ENCODE data around the gene WDR55.
"Not testable (repeated sequence)": the region's sequence is repeated elsewhere in the genome, so short reads cannot be mapped to it uniquely, and the experiment has no call there.

The WDR55 gene

DNA sequence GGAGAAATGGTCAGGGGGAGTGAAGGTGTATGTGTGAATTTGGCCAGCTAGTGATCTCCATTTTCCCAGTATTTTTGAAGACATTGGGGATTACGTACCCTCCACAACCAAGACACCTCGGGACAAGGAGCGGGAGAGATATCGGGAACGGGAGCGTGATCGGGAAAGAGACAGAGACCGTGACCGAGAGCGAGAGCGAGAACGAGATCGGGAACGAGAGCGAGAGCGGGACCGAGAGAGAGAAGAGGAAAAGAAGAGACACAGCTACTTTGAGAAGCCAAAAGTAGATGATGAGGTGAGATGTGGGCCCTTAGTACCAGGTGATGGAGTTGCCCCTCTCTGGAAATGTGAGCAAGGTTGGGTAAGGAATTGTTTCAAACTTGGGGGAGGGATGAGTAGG is 5.8 kb upstream of the WDR55 start:
- no peak for DNase-seq (ENCODE audit: low spot score)

DNA sequence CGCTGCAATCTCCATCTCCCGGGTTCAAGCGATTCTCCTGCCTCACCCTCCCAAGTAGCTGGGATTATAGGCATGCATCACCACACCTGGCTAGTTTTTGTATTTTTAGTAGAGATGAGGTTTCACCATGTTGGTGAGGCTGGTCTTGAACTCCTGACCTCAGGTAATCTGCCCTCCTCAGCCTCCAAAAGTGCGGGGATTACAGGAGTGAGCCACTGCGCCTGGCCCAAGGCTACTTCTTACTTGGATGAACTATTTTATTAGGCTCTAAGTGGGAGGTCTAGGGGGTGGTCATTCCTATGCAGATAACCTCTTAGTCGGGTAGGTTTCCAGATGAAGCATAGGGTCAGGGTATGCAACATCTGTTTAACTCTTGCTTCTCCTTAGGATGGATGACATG is 4.3 kb upstream of the WDR55 start:
- not testable (repeated sequence) for DNase-seq (ENCODE audit: low spot score)

DNA sequence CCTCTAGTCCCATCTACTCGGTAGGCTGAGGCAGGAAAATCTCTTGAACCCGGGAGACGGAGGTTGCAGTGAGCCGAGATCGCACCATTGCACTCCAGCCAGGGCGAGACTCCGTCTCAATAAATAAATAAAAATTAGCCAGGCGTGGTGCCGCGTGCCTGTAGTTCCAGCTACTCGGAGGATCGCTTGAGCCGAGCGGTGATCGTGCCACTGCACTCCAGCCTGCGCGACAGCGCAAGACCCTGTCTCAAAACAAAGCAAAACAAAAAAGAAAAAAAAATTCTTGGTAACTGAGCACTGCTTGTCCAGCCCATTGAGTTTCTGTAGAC is 710 bp upstream of the WDR55 start:
- DNase-seq (ENCODE audit: low spot score) = no peak

DNA sequence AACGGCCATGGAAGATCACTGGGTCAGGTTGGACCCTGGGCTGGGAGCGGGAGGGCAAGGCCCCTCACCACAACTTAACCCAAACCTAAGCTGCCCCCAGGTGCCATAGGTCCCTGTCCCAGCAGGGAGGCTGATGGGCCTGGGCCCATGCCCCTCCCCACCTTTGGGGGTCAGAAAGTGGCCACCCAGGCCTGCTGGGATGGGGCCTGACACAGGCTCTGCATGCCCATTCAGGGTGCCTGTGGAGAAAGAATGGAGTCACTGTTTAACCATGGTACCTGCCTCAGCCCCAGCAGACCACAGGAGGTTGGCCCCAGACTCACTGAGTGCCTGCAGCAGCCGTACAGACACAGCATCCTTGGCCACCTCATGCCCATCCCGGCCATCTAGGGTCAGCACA is 6.3 kb downstream of the WDR55 start:
- not testable (repeated sequence) for DNase-seq (ENCODE audit: low spot score)

DNA sequence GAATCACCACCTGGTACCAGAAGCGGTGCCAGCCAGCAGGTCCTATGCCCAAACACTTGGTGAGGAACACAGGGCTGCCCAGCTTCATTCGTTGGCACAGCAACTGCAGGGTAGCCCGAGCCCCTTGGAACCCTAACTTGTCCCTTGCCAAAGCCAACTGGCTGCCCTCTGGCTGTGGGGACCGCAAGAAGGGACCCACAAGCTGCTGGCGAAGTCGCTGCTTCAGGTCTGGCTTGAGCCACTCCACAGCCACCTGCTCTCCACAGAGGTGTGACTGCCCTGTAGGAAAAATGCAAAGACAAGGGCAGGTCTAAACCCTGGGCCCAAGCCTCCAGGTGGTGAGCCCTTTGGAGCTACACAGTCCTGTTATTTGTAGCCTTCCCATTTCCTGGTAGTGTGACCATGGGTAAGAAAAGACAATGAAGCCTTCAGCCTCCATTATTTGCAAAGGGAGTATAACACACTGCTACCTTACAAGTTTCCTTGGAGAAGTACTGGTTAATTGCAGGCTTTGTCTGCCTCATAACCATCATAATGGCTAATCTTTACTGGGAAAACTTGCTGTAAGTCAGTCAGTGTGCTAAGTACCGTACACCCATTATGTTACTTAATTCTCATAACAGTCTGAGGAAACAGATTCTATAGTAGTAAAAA is 6.9 kb downstream of the WDR55 start:
- DNase-seq (ENCODE audit: low spot score) = no peak

DNA sequence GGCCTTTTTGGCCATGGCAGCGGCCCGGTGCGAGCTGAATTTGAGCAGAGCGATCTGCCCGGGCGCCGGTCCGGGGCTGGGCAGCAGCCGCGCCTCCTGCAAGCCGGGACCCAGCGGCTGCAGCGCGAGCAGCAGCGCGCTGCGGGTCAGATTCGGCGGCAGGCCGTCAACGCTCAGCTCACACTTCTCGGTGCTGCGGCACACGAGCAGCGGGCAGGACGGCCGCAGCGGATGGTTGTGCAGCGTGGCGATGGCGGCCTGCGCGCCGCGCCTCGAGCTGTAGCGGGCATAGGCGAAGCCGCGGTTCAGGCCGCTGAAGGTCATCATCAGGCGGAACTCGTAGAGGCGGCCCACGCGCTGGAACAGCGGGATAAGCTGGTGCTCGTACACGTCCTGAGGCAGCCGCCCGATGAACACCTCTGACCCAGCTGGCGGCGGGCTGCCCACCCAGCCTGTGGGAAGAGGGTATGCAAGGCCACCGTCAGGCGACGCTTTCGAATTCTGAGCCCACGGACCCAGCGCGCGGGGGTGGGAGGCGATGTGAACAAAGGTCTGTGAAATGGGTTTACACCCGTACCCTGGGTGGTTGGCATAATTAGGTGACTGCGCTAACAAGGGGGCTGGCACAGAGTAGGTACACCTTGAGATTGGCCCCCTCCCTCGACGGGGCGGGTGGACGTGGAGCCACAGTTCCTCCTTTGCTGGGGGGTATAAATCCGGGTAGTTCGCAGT is 7.9 kb downstream of the WDR55 start:
- no peak for DNase-seq (ENCODE audit: low spot score)

DNA sequence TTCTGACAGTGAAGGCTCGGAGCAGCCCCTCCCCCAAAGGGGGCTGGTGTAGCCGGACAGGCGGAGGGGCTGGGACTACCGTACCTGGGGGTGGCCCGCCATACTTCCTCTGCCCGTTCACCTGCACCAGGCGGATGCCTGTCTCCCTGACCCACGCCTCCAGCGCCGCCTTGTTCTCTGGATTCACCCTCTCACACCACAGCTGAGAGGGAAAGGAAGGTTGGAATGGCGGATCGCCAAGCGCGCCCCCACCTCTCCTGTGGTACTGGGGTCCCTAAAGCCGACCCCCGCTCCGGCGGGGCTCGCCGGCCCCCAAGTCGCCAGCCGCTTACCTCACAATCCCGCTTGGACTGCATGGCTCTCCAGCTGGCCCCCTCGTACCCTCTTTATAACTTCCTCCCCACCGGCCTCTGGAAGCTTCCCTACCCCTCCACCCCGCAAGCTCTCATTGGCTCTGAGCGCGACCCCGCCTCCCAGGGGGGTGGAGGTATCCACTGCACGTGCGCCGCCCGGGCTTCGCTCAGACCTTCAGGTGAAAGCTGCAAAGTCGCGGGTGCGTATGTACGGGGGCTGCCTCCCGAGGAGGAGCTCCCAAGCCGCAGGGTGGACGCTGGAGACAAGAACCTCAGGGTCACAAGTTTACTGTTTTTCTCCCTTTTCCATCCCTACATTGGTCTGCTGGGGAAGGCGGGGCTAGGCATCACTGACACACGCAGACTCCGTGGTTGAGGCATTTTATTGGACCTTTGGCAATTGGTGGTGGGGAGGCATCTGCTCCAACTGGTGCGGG is 8.7 kb downstream of the WDR55 start, which contains the start of gene DND1:
DND1 (minus strand) TSS at position 390 of the 790 bp plus-strand sequence; CDS start at position 356, 34 bp downstream.
- no peak for DNase-seq (ENCODE audit: low spot score)

DNA sequence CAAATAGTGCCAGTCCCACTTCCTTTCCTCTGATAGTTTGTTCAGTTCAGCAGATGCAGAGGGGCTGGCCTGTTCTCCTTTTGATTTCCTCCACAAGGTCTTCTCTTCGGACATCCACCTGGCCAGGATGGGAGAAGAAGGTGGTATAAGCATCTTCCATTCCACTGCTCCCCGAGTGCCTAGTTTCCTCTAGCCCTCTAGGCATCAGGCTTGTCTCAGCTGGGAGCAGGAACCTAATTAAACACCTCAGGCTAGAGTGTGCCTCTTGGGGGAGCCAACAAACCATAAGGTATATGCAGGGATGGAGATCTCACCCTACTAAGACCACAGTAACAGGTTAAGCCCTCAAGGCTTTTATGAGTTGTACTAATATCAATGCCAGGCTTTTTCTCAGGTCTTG is 9.5 kb downstream of the WDR55 start:
- DNase-seq (ENCODE audit: low spot score) = no peak

DNA sequence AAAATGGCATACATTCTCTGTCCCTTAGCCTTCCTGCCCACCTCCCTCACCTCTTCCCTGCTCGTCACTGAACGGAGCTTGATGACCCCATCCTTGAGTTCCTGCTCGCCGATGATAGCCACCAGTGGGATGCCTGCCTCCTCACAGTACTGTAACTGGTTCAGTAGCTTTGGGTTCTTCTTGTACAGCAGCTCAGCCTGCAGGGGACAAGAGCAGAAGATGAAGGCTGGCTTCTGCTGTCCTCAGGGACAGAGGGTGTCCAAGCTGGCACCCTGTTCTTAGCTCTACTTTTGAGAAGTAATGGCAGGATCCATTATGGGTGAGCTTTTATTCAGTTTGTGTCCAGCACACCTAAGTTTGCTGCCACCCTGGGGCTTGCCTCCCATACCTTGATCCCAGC is 9.9 kb downstream of the WDR55 start:
- DNase-seq (ENCODE audit: low spot score) = no peak

DNA sequence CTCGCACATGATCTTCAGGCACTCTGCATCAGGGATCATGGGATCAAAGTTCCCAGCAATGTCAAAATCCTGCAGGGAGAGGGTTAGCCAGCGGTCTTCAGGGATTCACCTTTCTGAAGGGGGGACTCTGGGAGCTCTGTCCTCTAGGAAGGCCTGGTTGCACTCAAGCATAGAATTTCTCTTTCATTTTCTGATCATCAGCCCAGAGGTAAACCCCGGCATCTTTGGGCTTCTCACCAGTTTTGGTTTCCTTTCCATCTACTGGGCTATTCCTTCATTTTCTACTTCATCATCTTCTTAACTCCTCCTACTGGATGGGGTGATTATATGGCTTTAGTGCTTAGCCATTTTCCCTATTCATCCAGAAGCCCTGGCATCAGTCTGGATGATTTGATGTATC is 13.2 kb downstream of the WDR55 start:
- DNase-seq (ENCODE audit: low spot score) = no peak

DNA sequence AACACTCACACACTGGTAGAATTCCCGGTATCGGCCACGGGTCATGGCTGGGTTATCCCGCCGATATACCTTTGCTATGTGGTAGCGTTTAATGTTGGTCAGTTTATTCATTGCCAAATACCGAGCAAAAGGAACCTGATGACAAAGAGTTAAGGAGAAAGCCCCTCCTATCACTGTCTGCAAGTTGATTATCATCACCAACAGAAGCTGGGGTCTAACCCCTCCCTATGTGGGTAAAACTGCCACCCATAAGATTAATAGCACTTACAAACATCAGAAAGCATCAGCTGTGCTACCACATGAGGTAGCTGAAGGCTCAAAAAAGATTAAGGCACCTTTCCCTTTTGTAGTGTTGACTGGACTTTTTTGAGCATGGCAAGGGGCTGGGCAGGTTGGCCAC is 14.3 kb downstream of the WDR55 start:
- DNase-seq (ENCODE audit: low spot score) = peak; percentile 73

DNA sequence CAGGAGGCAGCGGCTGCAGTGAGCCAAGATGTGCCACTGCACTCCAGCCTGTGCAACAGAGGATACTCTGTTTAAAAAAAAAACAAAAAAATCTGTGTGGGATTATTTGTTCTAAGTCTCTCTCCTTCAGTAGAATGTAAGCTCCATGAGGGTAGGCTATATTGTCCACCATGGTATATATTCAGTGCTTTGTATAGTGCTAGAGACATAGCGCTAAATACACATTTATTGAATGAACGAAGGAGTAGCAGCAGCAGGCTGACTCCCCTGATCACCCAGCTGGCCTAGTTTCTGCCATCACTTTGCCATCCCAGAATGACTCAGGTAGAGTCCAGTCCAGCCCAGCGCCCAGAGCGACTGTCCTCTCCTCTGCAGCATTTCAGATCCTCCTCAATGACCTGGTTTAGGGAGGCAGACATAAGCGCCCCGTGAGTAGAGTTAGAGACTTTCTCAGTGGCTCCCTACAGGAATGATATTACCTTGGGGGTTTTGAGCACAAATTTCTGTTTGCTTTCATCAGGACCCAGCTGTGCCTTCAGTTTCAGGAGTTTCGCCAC is 25.8 kb downstream of the WDR55 start:
- DNase-seq (ENCODE audit: low spot score) = no peak

DNA sequence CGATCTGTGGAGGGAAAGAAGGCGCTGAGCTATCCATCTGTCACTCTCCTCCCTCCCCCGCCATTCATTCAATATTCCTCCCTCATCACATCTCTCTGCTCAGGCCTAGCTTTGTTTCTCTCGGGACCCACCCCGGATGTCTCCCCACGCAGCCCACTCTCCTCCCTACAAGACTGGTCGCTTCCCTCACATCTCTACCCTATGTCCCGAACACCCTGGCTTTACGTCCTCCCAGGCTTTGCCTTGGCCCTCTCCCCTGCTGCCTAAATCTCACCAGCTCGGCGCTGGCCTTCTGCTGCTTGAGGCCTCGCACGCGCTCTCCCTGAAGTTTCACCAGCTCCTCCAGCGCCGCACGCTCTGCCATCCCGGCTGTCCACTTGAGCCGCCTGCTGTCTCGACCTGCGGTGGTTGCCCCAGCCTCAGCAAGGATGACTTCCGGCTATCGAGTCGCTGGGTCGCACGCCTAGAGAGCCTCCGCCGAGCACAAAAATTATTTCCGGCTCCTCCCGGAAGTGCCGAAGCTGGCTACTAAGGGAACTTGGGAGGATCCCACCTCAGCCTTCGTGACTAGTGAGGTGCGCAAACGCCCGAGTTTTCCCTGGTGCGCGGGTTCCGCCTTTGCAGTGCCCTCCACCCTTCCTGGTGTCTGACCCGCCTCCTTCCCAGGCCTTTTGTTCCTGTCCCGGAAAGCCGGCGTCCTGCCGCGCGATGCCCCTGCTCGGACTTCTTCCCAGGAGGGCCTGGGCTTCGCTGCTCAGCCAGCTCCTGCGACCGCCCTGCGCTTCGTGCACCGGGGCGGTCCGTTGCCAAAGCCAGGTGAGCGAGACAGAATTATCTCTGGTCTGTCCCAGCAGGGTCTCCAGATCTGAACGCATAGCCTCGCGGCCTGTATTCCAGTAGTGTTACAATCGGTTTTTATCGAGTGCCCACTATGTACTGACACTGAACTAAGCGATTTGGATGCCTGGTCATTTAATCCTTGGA is 26.5 kb downstream of the WDR55 start, which contains the start of the genes HARS1 and HARS2:
HARS1 (minus strand) TSS at position 430 of the 984 bp plus-strand sequence; CDS start at position 364, 66 bp downstream.
HARS2 (plus strand) TSS at position 515 of the 984 bp plus-strand sequence; CDS start at position 709, 194 bp downstream.
- DNase-seq (ENCODE audit: low spot score) = peak; percentile 91

DNA sequence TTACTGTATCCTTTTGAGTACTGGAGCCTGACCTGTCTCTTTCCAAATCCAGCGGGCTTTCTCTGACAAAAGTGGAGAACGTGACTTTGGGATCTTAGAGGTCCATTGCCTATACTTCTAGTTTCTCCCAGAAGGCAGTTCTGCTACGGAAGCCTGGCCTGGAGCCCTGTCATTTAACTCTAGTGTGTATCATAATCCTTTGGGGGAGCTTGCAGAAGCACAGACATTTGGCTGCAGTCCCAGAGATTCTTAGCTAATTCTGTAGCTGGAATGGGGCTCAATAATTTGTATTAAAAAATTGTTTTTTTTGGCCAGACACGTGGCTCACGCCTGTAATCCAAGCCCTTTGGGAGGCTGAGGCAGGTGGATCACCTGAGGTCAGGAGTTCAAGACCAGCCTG is 29.6 kb downstream of the WDR55 start:
- DNase-seq (ENCODE audit: low spot score) = no peak

DNA sequence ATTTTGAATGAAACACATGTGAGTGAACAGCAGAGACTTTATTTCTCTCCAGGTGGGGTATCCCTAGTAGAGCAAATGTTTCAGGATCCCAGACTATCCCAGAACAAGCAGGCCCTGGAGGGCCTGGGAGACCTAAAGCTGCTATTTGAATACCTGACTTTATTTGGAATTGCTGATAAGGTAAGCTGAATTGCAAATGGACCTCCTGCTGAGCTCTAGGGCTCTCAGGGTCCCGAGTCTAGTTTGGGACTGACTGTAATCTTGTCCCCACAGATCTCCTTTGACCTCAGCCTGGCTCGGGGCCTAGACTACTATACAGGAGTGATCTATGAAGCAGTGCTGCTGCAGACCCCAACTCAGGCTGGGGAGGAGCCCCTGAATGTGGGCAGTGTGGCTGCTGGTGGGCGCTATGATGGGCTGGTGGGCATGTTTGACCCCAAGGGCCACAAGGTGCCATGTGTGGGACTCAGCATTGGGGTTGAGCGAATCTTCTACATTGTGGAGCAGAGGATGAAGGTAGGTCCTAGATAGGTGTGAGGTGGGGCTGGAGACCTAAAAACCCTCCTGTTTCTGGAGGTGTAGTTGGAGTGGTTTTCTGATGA is 32.3 kb downstream of the WDR55 start:
- DNase-seq (ENCODE audit: low spot score) = no peak

DNA sequence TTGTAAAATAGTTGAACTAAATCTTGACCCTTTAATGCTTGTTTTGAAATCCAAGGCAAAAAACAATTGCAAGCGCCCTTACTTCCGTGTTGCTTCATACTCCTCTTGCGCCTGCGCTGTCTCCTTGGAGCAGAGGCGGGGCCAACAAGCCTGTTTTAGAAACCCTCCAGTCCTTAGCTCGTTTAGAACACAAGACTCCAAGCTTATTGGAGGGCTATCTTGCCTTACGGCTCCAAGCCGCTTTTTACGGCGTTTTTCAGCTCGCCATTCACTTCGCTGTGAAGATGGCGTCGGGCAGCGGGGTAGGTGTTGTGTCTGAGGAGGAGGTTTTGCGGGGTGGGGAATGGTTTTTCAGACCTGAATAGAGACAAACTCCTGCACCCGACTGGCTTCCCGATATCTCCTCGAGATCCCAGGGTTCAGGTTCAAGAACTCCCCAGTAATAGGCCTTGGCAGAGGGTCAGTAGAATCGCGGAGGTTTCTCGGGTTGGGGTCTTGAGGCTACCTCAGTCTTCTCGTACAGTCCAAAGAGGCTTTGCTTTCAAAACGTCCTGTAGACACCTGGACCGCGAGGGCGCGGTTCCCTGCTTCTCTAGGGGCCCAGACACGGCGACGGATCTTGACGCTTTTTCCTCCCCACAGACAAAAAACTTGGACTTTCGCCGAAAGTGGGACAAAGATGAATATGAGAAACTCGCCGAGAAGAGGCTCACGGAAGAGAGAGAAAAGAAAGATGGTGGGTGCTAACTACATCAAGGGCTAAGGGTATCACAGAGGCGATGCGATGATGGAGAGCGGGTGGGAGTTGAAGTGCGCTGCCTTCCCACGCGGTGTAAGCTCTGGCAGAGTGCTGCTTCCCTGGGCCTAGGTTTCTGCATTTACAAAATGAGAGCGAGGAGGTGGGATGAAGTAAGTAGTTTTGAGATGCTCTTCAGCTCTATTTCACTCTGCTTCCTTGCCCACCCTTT is 35.8 kb downstream of the WDR55 start, which contains the start of gene ZMAT2:
ZMAT2 (plus strand) TSS at position 271 of the 968 bp plus-strand sequence; CDS start at position 285, 14 bp downstream.
- peak; percentile 98 for DNase-seq (ENCODE audit: low spot score)

DNA sequence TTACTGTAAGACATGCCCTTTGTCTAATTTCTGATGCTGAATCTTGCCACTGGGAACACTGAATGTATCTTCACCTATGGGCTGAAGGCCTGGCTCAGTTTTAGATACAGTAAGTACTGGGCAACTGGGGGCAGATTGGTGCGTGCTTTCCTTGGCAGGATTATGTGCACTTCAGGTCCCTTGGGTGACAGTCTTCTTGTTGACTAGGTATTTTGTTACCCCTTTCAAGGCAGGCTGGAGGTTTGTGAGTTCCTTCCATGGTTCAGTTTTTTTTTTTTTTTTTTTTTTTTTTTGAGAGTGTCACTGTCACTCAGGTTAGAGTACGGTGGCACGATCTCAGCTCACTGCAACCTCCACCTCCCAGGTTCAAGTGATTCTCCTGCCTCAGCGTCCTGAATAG is 43.1 kb downstream of the WDR55 start:
- no peak for DNase-seq (ENCODE audit: low spot score)

DNA sequence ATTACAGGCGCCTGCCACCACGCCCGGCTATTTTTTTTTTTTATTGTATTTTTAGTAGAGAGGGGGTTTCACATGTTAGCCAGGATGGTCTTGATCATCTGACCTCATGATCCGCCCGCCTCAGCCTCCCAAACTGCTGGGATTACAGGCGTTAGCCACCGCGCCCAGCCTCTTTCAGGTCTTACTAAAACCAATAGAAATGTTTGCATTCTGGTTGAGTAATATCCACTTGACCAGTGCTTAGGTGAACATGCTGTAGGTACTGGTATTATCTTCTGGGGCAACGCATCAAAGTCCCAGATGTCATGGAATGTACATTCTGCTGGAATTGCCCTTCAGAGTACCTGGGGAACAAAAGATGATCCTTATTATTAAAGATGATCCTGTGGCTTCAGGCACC is 44.1 kb downstream of the WDR55 start:
- not testable (repeated sequence) for DNase-seq (ENCODE audit: low spot score)

DNA sequence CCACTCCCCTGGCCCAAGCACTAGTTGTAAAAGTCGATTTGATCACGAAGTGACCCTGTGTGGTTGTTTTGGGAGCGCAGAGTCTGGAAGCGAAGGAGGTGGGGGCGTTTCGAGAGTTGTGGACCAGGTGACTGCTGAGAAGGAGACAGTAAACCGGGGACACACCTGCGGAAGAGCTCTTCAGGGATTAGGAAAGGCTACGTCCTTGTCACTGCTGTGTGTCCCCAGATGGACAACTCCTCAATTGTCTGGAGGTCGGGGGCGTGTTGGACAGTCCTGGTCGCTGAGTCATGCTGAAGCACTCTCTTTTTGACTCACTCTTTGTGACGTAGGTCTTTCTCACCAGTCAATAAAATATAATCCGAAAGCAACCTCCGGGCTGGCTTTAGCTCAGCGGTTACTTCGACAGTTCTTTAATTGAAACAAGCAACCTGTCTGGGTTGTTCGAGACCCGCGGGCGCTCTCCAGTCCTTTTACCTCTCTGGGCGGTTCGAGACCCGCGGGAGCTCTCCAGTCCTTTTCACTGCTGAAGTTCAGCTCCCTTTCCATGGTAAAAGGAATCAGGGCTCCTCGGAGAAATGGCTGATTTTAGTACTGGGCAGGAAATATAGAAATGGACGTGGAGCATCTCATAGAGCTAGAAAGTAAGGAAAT is 46.3 kb downstream of the WDR55 start:
- DNase-seq (ENCODE audit: low spot score) = peak; percentile 96
